Hepatocyte (in vitro differentiated cells): ENCODE data around the gene COX8C.

Experiments
- EZH2 ChIP-seq: fragments of 200-600 bp; sonication (generic); IDR thresholded peaks from 2 replicates; pipeline ENCODE4 v1.6.1; 2016; ENCODE audit warnings: antibody characterized with exemption, mild to moderate bottlenecking, borderline replicate concordance
- EZH2phosphoT487 ChIP-seq: fragments of 200-600 bp; sonication (generic); IDR thresholded peaks from one replicate; pipeline ENCODE4 v1.6.1; 2018; ENCODE audit warnings: antibody characterized with exemption, mild to moderate bottlenecking, low read depth, moderate library complexity; ENCODE audit not compliant: unreplicated experiment, severe bottlenecking
- TF ChIP-seq, protein P1 (sequence below): fragments of 200-600 bp; sonication (generic); IDR thresholded peaks from 2 replicates; pipeline ENCODE4 v1.5.1; 2016; ENCODE audit warnings: antibody characterized with exemption, mild to moderate bottlenecking; ENCODE audit not compliant: poor library complexity

DNA sequence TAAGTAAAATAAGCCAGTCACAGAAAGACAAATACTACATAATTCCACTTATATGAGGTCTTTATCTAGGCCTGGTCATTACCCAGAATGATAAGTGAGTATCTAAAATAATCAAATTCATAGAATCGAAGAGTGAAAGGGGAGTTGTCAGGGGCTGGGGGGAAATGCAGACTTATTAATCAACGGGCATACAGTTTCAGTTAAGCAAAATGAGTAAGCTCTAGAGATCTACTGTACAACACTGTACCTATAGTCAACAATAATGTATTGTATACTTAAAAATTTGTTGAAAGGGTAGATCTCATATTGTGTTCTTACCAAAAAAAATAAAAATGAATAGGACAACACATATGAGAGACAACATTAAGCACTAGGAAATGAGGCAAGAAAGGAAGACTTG, 27.5 kb upstream of the COX8C start:
- TF ChIP-seq EZH2 (no peak), EZH2phosphoT487 (no peak)
- TF ChIP-seq, protein P1, sequence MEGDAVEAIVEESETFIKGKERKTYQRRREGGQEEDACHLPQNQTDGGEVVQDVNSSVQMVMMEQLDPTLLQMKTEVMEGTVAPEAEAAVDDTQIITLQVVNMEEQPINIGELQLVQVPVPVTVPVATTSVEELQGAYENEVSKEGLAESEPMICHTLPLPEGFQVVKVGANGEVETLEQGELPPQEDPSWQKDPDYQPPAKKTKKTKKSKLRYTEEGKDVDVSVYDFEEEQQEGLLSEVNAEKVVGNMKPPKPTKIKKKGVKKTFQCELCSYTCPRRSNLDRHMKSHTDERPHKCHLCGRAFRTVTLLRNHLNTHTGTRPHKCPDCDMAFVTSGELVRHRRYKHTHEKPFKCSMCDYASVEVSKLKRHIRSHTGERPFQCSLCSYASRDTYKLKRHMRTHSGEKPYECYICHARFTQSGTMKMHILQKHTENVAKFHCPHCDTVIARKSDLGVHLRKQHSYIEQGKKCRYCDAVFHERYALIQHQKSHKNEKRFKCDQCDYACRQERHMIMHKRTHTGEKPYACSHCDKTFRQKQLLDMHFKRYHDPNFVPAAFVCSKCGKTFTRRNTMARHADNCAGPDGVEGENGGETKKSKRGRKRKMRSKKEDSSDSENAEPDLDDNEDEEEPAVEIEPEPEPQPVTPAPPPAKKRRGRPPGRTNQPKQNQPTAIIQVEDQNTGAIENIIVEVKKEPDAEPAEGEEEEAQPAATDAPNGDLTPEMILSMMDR: no peak
